22Rv1 (cell line): ENCODE data around the gene COL27A1.

Experiments
- CTCF ChIP-seq: fragments of 450-650 bp; IDR thresholded peaks from 2 replicates; pipeline ENCODE4 v1.5.1; 2017; ENCODE audit warnings: mild to moderate bottlenecking
- ZFX ChIP-seq: fragments of 450-650 bp; IDR thresholded peaks from 2 replicates; pipeline ENCODE4 v1.6.1; 2017; ENCODE audit warnings: antibody characterized with exemption, borderline replicate concordance

- no peak for TF ChIP-seq CTCF
- no peak for TF ChIP-seq ZFX
These were observed 136.7 kb downstream of the COL27A1 start for GRCh38 chr9:114291886-114292590.
